OCI-LY7 (cell line): ENCODE results near the gene POM121L2. TPM values are rescaled to one million over a fixed set of nuclear protein-coding genes. Genes with fewer than 3 reads are reported as not detected.

Experiments used
- BruUV-seq: library from RNA; stranded (reverse); fragments of 400-500 nt; replicated peaks from 2 replicates; lab custom pipeline; 2021; lab: Mats Ljungman, UMichigan
- CTCF ChIA-PET: fragments of 300-600 bp; sonication (Branson Sonifier 250); formaldehyde crosslinking; loops from one replicate; lab custom pipeline; 2022; ENCODE audit warnings: antibody characterized with exemption; ENCODE audit not compliant: unreplicated experiment; lab: Charles Lee
- POLR2A ChIA-PET: fragments of 300-600 bp; sonication (Branson Sonifier 250); formaldehyde crosslinking; loops from one replicate; lab custom pipeline; 2022; ENCODE audit warnings: antibody characterized with exemption; lab: Charles Lee
- DNase-seq: peaks from one replicate; pipeline ENCODE4 v3.0.0-alpha.2; 2015; ENCODE audit warnings: low spot score
- H2AFZ ChIP-seq: fragments of 200-600 bp; sonication (generic), shearing (Covaris generic); 2 replicates; pipeline ENCODE4 v1.6.1; 2014; ENCODE audit warnings: mild to moderate bottlenecking, antibody characterized with exemption, low read length, moderate library complexity
- H3K27ac ChIP-seq: fragments of 200-600 bp; sonication (generic); 2 replicates; pipeline ENCODE4 v1.5.1; 2014; ENCODE audit warnings: mixed run types, low read depth, mild to moderate bottlenecking, moderate library complexity, low read length, inconsistent platforms; ENCODE audit not compliant: poor library complexity, severe bottlenecking
- H3K36me3 ChIP-seq: fragments of 200-600 bp; sonication (generic); 2 replicates; pipeline ENCODE4 v1.6.1; 2014; ENCODE audit warnings: mild to moderate bottlenecking, antibody characterized with exemption, low read length, moderate library complexity, mixed read lengths; ENCODE audit not compliant: insufficient read depth
- H3K4me1 ChIP-seq: fragments of 200-600 bp; sonication (generic); 2 replicates; pipeline ENCODE4 v1.5.1; 2014; ENCODE audit warnings: mild to moderate bottlenecking, low read length; ENCODE audit not compliant: insufficient read depth, poor library complexity, severe bottlenecking
- H3K4me2 ChIP-seq: fragments of 200-600 bp; sonication (generic); 2 replicates; pipeline ENCODE4 v1.6.1; 2014; ENCODE audit warnings: mild to moderate bottlenecking, low read length
- H3K4me3 ChIP-seq: fragments of 200-600 bp; sonication (generic); 2 replicates; pipeline ENCODE4 v1.5.1; 2014; ENCODE audit warnings: mild to moderate bottlenecking, low read depth, low read length; ENCODE audit not compliant: poor library complexity, severe bottlenecking
- H3K79me2 ChIP-seq: fragments of 200-600 bp; sonication (generic); 2 replicates; pipeline ENCODE4 v1.6.1; 2016; ENCODE audit warnings: low read depth, mild to moderate bottlenecking, low read length, moderate library complexity, mixed read lengths; ENCODE audit not compliant: insufficient read depth
- H3K9me2 ChIP-seq: fragments of 200-600 bp; sonication (generic); 2 replicates; pipeline ENCODE4 v1.6.1; 2016; ENCODE audit warnings: mild to moderate bottlenecking, low read length, mixed read lengths; ENCODE audit not compliant: insufficient read depth
- H3K9me3 ChIP-seq: fragments of 200-600 bp; sonication (generic); 2 replicates; pipeline ENCODE4 v1.6.1; 2014; ENCODE audit warnings: mild to moderate bottlenecking, mixed run types, low read length, mixed read lengths
- H4K20me1 ChIP-seq: fragments of 200-600 bp; sonication (generic); 2 replicates; pipeline ENCODE4 v1.6.1; 2014; ENCODE audit warnings: mild to moderate bottlenecking, antibody characterized with exemption, low read length, moderate library complexity, mixed read lengths; ENCODE audit not compliant: insufficient read depth
- EZH2phosphoT487 ChIP-seq: fragments of 200-600 bp; sonication (generic); IDR thresholded peaks from 2 replicates; pipeline ENCODE4 v1.6.1; 2018; ENCODE audit warnings: low read depth, borderline replicate concordance, mild to moderate bottlenecking, mixed run types, antibody characterized with exemption, low read length, moderate library complexity, mixed read lengths
- intact Hi-C: fragments of 100-400 bp; cut with micrococcal nuclease; formaldehyde crosslinking; loops from one replicate; pipeline ENCODE4 v1.10.0; 2022; ENCODE audit not compliant: unreplicated experiment
- total RNA-seq, 2 experiments: library from RNA; depleted of rRNA in 1 of 2; stranded (reverse); fragments of >200 nt in 1 of 2; shearing (Covaris generic) in 1 of 2; gene quantifications; 2 replicates each; pipeline ENCODE4 v1.2.3, GENCODE V29; 2014 to 2022
- TF ChIP-seq, protein P1 (sequence below): fragments of 200-600 bp; sonication (generic); conservative IDR thresholded peaks from 2 replicates; pipeline ENCODE4 v1.5.1; 2014; ENCODE audit warnings: mild to moderate bottlenecking, antibody characterized with exemption, low read length, moderate library complexity, mixed read lengths

POM121L2 gene
- total RNA-seq, 2 experiments from 2014 or later, result not detected

DNA sequence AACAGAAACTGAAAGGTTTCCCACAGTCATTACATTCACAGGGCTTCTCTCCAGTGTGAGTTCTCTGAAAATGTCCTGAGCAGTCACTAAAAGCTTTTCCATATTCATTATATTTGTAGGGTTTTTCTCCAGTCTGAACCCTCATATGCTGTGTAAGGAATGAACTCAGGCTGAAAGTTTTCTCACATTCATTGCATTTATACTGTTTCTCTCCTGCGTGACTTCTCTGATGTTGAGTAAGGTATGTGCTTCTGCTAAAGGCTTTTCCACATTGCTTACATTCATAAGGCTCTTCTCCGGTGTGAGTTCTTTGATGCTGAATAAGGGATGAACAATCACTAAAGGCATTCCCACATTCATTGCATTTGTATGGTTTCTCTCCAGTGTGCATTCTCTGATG lies 46.7 kb upstream of the POM121L2 start:
- no peaks in the 10 kb centered on the region for H3K9me2 ChIP-seq
- H3K27ac ChIP-seq, result no peak overlapping the region
- H3K4me1 ChIP-seq, result no peaks in the 10 kb centered on the region
- H3K79me2 ChIP-seq, result no peaks in the 10 kb centered on the region
- DNase-seq, result no peak
- 0 out of 2 replicates have a peak, but pooled peaks cover 5% of the 10 kb centered on the region for H3K9me3 ChIP-seq
- no peak overlapping the region for H2AFZ ChIP-seq
- no TSS peak for BruUV-seq
- H3K4me3 ChIP-seq, result no peak overlapping the region
- TF ChIP-seq, protein P1, sequence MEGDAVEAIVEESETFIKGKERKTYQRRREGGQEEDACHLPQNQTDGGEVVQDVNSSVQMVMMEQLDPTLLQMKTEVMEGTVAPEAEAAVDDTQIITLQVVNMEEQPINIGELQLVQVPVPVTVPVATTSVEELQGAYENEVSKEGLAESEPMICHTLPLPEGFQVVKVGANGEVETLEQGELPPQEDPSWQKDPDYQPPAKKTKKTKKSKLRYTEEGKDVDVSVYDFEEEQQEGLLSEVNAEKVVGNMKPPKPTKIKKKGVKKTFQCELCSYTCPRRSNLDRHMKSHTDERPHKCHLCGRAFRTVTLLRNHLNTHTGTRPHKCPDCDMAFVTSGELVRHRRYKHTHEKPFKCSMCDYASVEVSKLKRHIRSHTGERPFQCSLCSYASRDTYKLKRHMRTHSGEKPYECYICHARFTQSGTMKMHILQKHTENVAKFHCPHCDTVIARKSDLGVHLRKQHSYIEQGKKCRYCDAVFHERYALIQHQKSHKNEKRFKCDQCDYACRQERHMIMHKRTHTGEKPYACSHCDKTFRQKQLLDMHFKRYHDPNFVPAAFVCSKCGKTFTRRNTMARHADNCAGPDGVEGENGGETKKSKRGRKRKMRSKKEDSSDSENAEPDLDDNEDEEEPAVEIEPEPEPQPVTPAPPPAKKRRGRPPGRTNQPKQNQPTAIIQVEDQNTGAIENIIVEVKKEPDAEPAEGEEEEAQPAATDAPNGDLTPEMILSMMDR, result no peak
- TF ChIP-seq EZH2phosphoT487, result no peak
- POLR2A ChIA-PET, result no interaction called here
- H4K20me1 ChIP-seq, result no peaks in the 10 kb centered on the region
- intact Hi-C loops, result no loop called here
- no peak overlapping the region for H3K4me2 ChIP-seq
- CTCF ChIA-PET, result no interaction called here
- no peaks in the 10 kb centered on the region for H3K36me3 ChIP-seq

GRCh38 chr6:27352850-27353249 lies 40.8 kb upstream of the POM121L2 start:
- intact Hi-C loops, result no loop called here

GRCh38 chr6:27334141-27334540 lies 22.1 kb upstream of the POM121L2 start:
- Histone ChIP-seq H3K9me2 (no peaks in the 10 kb centered on the region), H3K4me2 (no peak overlapping the region), H3K27ac (no peak overlapping the region), H3K9me3 (no peaks in the 10 kb centered on the region), H3K36me3 (no peaks in the 10 kb centered on the region), H3K79me2 (no peaks in the 10 kb centered on the region), H3K4me3 (no peak overlapping the region), H4K20me1 (no peaks in the 10 kb centered on the region), H3K4me1 (no peaks in the 10 kb centered on the region), H2AFZ (no peak overlapping the region)
- intact Hi-C loops, result no loop called here
- TF ChIP-seq EZH2phosphoT487, result no peak
- TF ChIP-seq, protein P1, result no peak
- BruUV-seq, result no TSS peak
- DNase-seq, result no peak
- ChIA-PET CTCF (no interaction called here), POLR2A (interaction anchor here (0.9 to 1.0 kb wide), 2 partner anchors 70 to 325 kb away, joined by 3 read pairs; no protein-coding TSS in a partner anchor)

More at GRCh38 chr6:27352850-27353249, 40.8 kb upstream of the POM121L2 start:
- no peak overlapping the region for H3K4me2 ChIP-seq
- H3K79me2 ChIP-seq, result no peaks in the 10 kb centered on the region
- DNase-seq, result no peak
- POLR2A ChIA-PET, result interaction anchor here (0.6 kb wide), 1 partner anchor 186 kb away, joined by 6 read pairs; no protein-coding TSS in a partner anchor
- H2AFZ ChIP-seq, result no peak overlapping the region
- TF ChIP-seq, protein P1, result no peak
- TF ChIP-seq EZH2phosphoT487, result no peak
- no peak overlapping the region for H3K27ac ChIP-seq
- no TSS peak for BruUV-seq
- no peak overlapping the region for H3K4me3 ChIP-seq
- no peaks in the 10 kb centered on the region for H3K9me2 ChIP-seq
- CTCF ChIA-PET, result no interaction called here
- no peaks in the 10 kb centered on the region for H3K4me1 ChIP-seq
- H3K36me3 ChIP-seq, result no peaks in the 10 kb centered on the region
- no peaks in the 10 kb centered on the region for H4K20me1 ChIP-seq
- 0 out of 2 replicates have a peak, but pooled peaks cover 5% of the 10 kb centered on the region for H3K9me3 ChIP-seq
